GM19351 (cell line): ENCODE measurements around the gene ARSI.

ENCODE experiments used
- ATAC-seq: cut with Tn5 transposase; IDR thresholded peaks from one replicate; pipeline ENCODE4 v1.9.1; 2021; ENCODE audit warnings: mild to moderate bottlenecking, moderate library complexity; ENCODE audit not compliant: unreplicated experiment

The ARSI gene

GRCh38 chr5:150271296-150271692 lies 31.4 kb downstream of the ARSI start:
- ATAC-seq = no peak

GRCh38 chr5:150270541-150271295 lies 32.0 kb downstream of the ARSI start:
- no peak for ATAC-seq

GRCh38 chr5:150266871-150267291 lies 35.8 kb downstream of the ARSI start:
- ATAC-seq = no peak

GRCh38 chr5:150265870-150266383 lies 36.8 kb downstream of the ARSI start:
- ATAC-seq = no peak

- no peak for ATAC-seq
Measured at GRCh38 chr5:150264667-150265603, 37.8 kb downstream of the ARSI start.

GRCh38 chr5:150263801-150264621 lies 38.7 kb downstream of the ARSI start:
- ATAC-seq = no peak

GRCh38 chr5:150263375-150263775 lies 39.3 kb downstream of the ARSI start:
- no peak for ATAC-seq

- ATAC-seq = no peak
Measured at GRCh38 chr5:150262502-150262901, 40.2 kb downstream of the ARSI start.

GRCh38 chr5:150261231-150261630 lies 41.5 kb downstream of the ARSI start:
- ATAC-seq = no peak

- no peak for ATAC-seq
Measured at GRCh38 chr5:150258130-150258529, 44.6 kb downstream of the ARSI start.

- ATAC-seq = no peak
Measured at GRCh38 chr5:150257424-150257823, 45.3 kb downstream of the ARSI start.

GRCh38 chr5:150256410-150257064 lies 46.2 kb downstream of the ARSI start:
- no peak for ATAC-seq

GRCh38 chr5:150255659-150256409 lies 46.9 kb downstream of the ARSI start:
- no peak for ATAC-seq

- ATAC-seq = no peak
Measured at GRCh38 chr5:150254774-150255173, 47.9 kb downstream of the ARSI start.

- no peak for ATAC-seq
Measured at GRCh38 chr5:150254363-150254762, 48.3 kb downstream of the ARSI start.

GRCh38 chr5:150253416-150254208 lies 49.1 kb downstream of the ARSI start:
- no peak for ATAC-seq

- no peak for ATAC-seq
Measured at GRCh38 chr5:150252489-150252888, 50.2 kb downstream of the ARSI start.

- no peak for ATAC-seq
Measured at GRCh38 chr5:150251504-150251903, 51.2 kb downstream of the ARSI start.

GRCh38 chr5:150249744-150250143 lies 53.0 kb downstream of the ARSI start:
- no peak for ATAC-seq
